K562 (cell line): ENCODE measurements around the gene STRN3. TPM values are rescaled to one million over a fixed set of nuclear protein-coding genes. Genes with fewer than 3 reads are reported as not detected.

Source experiments
- FOXJ3 ChIP-seq: sonication (generic); formaldehyde crosslinking; IDR thresholded peaks from 2 replicates; pipeline ENCODE4 v1.4.0; 2020; ENCODE audit warnings: mild to moderate bottlenecking, missing genetic modification reagents
- KLF13 ChIP-seq: fragments of 450-650 bp; IDR thresholded peaks from 2 replicates; pipeline ENCODE4 v1.6.1; 2016; ENCODE audit warnings: missing genetic modification characterization, low read depth, mild to moderate bottlenecking, missing compliant biosample characterization, moderate library complexity, borderline replicate concordance
- MTA1 ChIP-seq: fragments of 450-650 bp; IDR thresholded peaks from 2 replicates; pipeline ENCODE4 v1.6.1; 2017; ENCODE audit warnings: borderline replicate concordance
- MXI1 ChIP-seq: IDR thresholded peaks from 2 replicates; pipeline ENCODE4 v1.6.1; 2011; ENCODE audit warnings: low read depth, mild to moderate bottlenecking, improper control_type of control experiment, low read length
- NUFIP1 ChIP-seq: fragments of 450-650 bp; IDR thresholded peaks from 2 replicates; pipeline ENCODE4 v1.6.1; 2018; ENCODE audit not compliant: partially characterized antibody
- PRPF4 ChIP-seq: fragments of 200-400 bp; formaldehyde crosslinking; IDR thresholded peaks from one replicate; pipeline ENCODE4 v1.6.1; 2017; ENCODE audit warnings: low read length, low read depth, mild to moderate bottlenecking; ENCODE audit not compliant: insufficient read depth, poor library complexity, severe bottlenecking
- RHOXF2B ChIP-seq: fragments of 250-450 bp; sonication (Bioruptor Pico); conservative IDR thresholded peaks from 2 replicates; pipeline ENCODE4 v1.5.1; 2021
- XRCC3 ChIP-seq: fragments of 450-650 bp; IDR thresholded peaks from 2 replicates; pipeline ENCODE4 v1.6.1; 2017; ENCODE audit warnings: mild to moderate bottlenecking, moderate library complexity
- ZFP1 ChIP-seq: fragments of 450-650 bp; formaldehyde crosslinking; IDR thresholded peaks from 2 replicates; pipeline ENCODE4 v1.4.0; 2020; ENCODE audit warnings: mild to moderate bottlenecking, mixed read lengths
- ZNF507 ChIP-seq: conservative IDR thresholded peaks from 2 replicates; pipeline ENCODE4 v1.6.1; 2017; ENCODE audit warnings: missing genetic modification characterization, missing compliant biosample characterization
- polyA plus RNA-seq, 8 experiments: library from polyadenylated mRNA; depleted of rRNA in 4 of 8; stranded (reverse) in 5 of 8; unstranded in 3 of 8; fragments of >200 nt; fragmentation: Nextera tagmentation in 2 of 8; fragmentation: Illumina TruSeq in 1 of 8; extraction: Ambion mirVana in 2 of 8; extraction: Trizol in 1 of 8; gene quantifications; 2 replicates each; pipeline versions ENCODE4 v1.2.1 to v1.2.3, GENCODE V29; 2011 to 2014; ENCODE audit warnings: inconsistent platforms in 1 of 8, missing spikeins in 1 of 8
- total RNA-seq, 7 experiments: library from RNA; depleted of rRNA in 6 of 7; stranded (reverse); fragments of >200 nt in 6 of 7; fragmentation: Illumina TruSeq in 2 of 7; extraction: Trizol in 2 of 7; gene quantifications; 2 replicates each; pipeline versions ENCODE4 v1.2.1 to v1.2.3, GENCODE V29; 2011 to 2021; ENCODE audit warnings: low replicate concordance in 1 of 7
- TF ChIP-seq, protein P1 (sequence below): sonication (generic); formaldehyde crosslinking; IDR thresholded peaks from 2 replicates; pipeline ENCODE4 v1.8.0; 2023; ENCODE audit warnings: mild to moderate bottlenecking, missing genetic modification reagents
- TF ChIP-seq, protein P2 (sequence below): fragments of 250-450 bp; sonication (Bioruptor Pico); IDR thresholded peaks from 2 replicates; pipeline ENCODE4 v1.8.0; 2022; ENCODE audit warnings: inconsistent platforms

Gene STRN3
- total and polyA plus RNA-seq, 9 of the 15 experiments (the other 6 are each of a cell fraction or from before 2014, with no cell fraction given), result 5.9 to 29.1 (median 16.0) TPM

DNA sequence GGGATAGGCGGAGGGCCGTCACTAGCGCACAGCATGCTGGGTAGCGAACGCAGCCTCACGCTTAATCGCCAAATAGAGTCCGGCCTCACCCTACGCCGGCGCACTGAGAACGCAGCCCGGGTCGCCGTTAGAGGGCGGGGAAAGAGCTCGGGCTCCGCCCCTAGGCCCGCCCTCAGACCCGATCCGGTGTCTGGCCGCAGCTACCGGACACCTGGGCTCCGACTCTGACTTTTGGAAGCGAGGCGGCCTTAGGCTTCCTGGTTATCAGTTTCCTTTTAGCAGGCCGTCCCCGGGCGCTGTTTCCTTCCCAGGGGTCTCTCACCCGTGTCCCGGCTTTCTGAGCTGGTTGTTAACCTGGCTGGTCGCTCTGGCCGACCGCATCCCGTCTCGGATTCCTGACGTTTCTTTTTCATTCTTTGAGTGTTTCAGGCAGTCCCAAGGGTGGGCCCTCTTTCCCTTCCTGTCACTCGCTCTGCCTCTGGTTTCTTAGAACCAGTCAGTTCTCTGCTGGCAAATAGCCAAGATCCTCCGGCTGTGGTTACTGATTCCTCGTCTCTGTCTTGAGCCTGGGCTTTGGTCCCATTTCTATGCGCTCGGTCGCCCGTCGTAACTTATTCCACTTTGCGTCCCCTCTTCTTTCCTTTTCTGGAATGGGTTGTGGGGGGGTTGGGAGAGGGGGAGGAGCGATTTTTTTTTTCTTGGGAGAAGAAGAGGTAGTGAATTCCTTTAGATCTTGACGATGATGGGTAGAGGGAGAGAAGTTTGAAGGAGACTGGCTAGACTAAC lies 464 bp upstream of the STRN3 start (continued):
- TF ChIP-seq NUFIP1, result no peak
- TF ChIP-seq PRPF4, result no peak
- no peak for TF ChIP-seq ZNF507
- TF ChIP-seq XRCC3, result no peak
- TF ChIP-seq RHOXF2B, result no peak
- TF ChIP-seq FOXJ3 (CRISPR knock-in tag), result no peak
- TF ChIP-seq, protein P1, sequence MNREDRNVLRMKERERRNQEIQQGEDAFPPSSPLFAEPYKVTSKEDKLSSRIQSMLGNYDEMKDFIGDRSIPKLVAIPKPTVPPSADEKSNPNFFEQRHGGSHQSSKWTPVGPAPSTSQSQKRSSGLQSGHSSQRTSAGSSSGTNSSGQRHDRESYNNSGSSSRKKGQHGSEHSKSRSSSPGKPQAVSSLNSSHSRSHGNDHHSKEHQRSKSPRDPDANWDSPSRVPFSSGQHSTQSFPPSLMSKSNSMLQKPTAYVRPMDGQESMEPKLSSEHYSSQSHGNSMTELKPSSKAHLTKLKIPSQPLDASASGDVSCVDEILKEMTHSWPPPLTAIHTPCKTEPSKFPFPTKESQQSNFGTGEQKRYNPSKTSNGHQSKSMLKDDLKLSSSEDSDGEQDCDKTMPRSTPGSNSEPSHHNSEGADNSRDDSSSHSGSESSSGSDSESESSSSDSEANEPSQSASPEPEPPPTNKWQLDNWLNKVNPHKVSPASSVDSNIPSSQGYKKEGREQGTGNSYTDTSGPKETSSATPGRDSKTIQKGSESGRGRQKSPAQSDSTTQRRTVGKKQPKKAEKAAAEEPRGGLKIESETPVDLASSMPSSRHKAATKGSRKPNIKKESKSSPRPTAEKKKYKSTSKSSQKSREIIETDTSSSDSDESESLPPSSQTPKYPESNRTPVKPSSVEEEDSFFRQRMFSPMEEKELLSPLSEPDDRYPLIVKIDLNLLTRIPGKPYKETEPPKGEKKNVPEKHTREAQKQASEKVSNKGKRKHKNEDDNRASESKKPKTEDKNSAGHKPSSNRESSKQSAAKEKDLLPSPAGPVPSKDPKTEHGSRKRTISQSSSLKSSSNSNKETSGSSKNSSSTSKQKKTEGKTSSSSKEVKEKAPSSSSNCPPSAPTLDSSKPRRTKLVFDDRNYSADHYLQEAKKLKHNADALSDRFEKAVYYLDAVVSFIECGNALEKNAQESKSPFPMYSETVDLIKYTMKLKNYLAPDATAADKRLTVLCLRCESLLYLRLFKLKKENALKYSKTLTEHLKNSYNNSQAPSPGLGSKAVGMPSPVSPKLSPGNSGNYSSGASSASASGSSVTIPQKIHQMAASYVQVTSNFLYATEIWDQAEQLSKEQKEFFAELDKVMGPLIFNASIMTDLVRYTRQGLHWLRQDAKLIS (CRISPR knock-in tag), result no peak
- TF ChIP-seq, protein P2, sequence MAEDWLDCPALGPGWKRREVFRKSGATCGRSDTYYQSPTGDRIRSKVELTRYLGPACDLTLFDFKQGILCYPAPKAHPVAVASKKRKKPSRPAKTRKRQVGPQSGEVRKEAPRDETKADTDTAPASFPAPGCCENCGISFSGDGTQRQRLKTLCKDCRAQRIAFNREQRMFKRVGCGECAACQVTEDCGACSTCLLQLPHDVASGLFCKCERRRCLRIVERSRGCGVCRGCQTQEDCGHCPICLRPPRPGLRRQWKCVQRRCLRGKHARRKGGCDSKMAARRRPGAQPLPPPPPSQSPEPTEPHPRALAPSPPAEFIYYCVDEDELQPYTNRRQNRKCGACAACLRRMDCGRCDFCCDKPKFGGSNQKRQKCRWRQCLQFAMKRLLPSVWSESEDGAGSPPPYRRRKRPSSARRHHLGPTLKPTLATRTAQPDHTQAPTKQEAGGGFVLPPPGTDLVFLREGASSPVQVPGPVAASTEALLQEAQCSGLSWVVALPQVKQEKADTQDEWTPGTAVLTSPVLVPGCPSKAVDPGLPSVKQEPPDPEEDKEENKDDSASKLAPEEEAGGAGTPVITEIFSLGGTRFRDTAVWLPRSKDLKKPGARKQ (CRISPR knock-in tag), result no peak
- TF ChIP-seq ZFP1 (CRISPR knock-in tag), result no peak
- no peak; the same call in 1 of the 2 replicates for TF ChIP-seq MTA1
- TF ChIP-seq KLF13 (tag), result no peak
- TF ChIP-seq MXI1, result no peak
